ENCODE measurements around the gene TBL1XR1.

DNA sequence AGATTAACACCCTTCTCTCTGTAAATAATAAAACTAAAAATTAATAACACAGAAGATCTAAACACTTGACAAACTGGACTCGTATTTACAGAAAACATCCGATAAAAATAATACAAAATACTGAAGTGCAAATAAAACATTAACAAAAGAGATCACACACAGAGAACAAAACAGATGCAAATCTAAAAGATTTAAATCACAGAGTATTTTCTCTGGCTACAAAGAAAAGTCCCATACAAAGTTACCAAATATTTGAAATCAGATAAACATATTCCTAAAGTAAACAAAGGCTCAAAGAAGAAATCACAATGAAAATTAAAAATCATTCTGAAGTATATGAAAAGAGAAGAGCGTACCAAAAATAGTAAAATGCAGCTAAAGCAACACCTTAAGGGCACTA, 42.5 kb downstream of the TBL1XR1 start:
- TF ChIP-seq USF2 (IDR thresholded peaks at IDR 0.05; ENCODE audit: low read length) (no peak), TCF12 (IDR thresholded peaks at IDR 0.05; ENCODE audit: low read depth, low read length) (no peak), CTCF (IDR thresholded peaks at IDR 0.05; ENCODE audit: control extremely low read depth in 1 of 3, insufficient read depth in 1 of 3, low read depth in 1 of 3, low read length in 3 of 3) (no peak), RFX5 (IDR thresholded peaks at IDR 0.05; ENCODE audit: borderline replicate concordance, low read depth, low read length) (no peak), JUND (IDR thresholded peaks at IDR 0.05; ENCODE audit: low read length) (no peak)

All from H1 (cell line).